Measurements from ENCODE around the gene PTPRM. TPM values are rescaled to one million over a fixed set of nuclear protein-coding genes. Genes with fewer than 3 reads are reported as not detected.

PTPRM gene
- total RNA-seq, 1 experiment from 2014 or later = 100.0 TPM

DNA sequence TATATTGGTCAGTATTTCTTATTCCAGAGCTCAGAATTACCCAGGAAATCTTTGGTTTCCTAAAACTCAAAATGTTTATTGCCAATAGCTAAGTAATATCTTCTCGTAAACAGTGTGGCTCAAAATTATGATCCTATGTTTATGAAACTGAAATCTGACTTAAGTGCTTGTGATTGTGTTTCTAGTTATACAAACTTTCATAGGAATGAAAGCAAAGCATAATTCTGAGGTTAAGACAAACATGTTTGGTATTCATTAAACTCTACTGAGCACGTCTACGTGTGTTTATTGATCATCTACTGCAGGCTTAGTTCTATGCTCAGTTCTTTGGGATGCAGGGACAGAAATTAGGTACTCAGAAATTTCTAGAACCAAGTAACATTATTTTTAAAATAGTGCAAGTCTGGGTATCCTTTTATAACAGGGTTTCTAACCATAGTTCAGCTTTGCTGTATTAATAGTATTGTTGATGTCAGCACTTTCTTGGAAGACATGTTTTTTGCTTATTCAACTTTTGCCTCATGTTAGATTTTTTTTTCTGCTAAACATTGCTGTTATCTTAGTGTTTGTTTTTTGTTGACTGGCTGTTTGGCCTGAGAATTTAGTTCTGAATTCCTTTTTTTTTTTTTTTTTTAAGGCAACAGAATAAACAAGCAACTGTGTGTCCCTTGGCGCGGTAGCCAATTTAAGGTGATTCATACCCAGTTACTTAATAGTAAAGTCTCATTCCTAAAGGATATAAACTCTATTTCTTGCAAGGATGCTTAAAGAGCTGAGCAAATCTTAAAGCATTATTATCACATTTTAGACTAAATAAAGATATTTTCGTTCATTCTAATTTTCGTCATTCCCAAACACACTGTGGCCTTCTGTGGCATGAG lies 31.3 kb downstream of the PTPRM start:
- H3K4me3 Mint-ChIP-seq (ENCODE audit: unreplicated experiment) = no peak overlapping the region
- BruUV-seq (replicated peaks) = no TSS peak

DNA sequence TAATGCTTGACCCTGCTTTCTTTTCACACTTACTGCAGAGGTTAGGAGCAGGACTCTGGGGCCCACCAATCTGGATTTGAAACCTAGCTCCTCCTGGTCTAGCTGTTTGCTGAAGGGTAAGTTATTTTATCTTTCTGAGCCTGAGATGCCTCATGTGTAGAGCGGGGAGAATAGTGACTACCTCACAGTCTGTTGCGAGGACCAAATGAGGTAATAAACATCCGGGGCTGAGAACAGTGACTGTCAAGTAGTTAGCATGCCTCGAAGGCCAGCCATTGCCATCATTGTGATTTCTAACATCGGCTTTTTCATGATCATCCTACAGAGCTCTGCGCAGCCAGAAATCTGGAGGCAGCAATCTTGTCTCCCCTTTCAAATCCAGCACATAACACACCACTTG lies 32.9 kb downstream of the PTPRM start:
- BruUV-seq (replicated peaks) = no TSS peak
- no peak for DNase-seq
- Mint-ChIP-seq H3K27me3 (ENCODE audit: insufficient read depth, unreplicated experiment) (no peaks in the 10 kb centered on the region), H3K4me3 (ENCODE audit: unreplicated experiment) (no peak overlapping the region), H3K4me1 (ENCODE audit: low read depth, unreplicated experiment) (peaks cover 21% of the 10 kb centered on the region), H3K9me3 (ENCODE audit: unreplicated experiment) (no peaks in the 10 kb centered on the region), H3K27ac (ENCODE audit: unreplicated experiment) (no peak overlapping the region), H3K36me3 (ENCODE audit: insufficient read depth, unreplicated experiment) (peaks cover 13% of the 10 kb centered on the region)
- Histone ChIP-seq H3K4me1 (peaks cover 5% of the 10 kb centered on the region; the same call in 1 of the 2 replicates), H3K27me3 (replicated peaks; ENCODE audit: control insufficient read depth, insufficient read depth, low read length) (no peaks in the 10 kb centered on the region), H3K4me3 (ENCODE audit: low read depth, low read length) (no peak overlapping the region), H3K9me3 (no peaks in the 10 kb centered on the region), H3K36me3 (ENCODE audit: control insufficient read depth, insufficient read depth, low read length) (no peaks in the 10 kb centered on the region)
- TF ChIP-seq, protein P1, sequence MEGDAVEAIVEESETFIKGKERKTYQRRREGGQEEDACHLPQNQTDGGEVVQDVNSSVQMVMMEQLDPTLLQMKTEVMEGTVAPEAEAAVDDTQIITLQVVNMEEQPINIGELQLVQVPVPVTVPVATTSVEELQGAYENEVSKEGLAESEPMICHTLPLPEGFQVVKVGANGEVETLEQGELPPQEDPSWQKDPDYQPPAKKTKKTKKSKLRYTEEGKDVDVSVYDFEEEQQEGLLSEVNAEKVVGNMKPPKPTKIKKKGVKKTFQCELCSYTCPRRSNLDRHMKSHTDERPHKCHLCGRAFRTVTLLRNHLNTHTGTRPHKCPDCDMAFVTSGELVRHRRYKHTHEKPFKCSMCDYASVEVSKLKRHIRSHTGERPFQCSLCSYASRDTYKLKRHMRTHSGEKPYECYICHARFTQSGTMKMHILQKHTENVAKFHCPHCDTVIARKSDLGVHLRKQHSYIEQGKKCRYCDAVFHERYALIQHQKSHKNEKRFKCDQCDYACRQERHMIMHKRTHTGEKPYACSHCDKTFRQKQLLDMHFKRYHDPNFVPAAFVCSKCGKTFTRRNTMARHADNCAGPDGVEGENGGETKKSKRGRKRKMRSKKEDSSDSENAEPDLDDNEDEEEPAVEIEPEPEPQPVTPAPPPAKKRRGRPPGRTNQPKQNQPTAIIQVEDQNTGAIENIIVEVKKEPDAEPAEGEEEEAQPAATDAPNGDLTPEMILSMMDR (IDR thresholded peaks at IDR 0.05; ENCODE audit: insufficient read depth in 1 of 2, low read depth in 1 of 2, low read length in 1 of 2, severe bottlenecking in 1 of 2, unreplicated experiment in 1 of 2) = no peak
- ChIA-PET CTCF (no interaction called here), POLR2A (no interaction called here)
- intact Hi-C loops (cut with micrococcal nuclease; ENCODE audit: unreplicated experiment) = no loop called here

More for the DNA sequence above, 31.3 kb downstream of the PTPRM start:
- ChIA-PET CTCF (no interaction called here), POLR2A (no interaction called here)
- Mint-ChIP-seq H3K9me3 (ENCODE audit: unreplicated experiment) (no peaks in the 10 kb centered on the region), H3K4me1 (ENCODE audit: low read depth, unreplicated experiment) (peaks cover 24% of the 10 kb centered on the region), H3K36me3 (ENCODE audit: insufficient read depth, unreplicated experiment) (peaks cover 12% of the 10 kb centered on the region), H3K27me3 (ENCODE audit: insufficient read depth, unreplicated experiment) (no peaks in the 10 kb centered on the region), H3K27ac (ENCODE audit: unreplicated experiment) (no peak overlapping the region)
- H3K9me3 ChIP-seq = no peaks in the 10 kb centered on the region
- no peak overlapping the region for H3K4me3 ChIP-seq (ENCODE audit: low read depth, low read length)
- TF ChIP-seq, protein P1 (IDR thresholded peaks at IDR 0.05; ENCODE audit: insufficient read depth in 1 of 2, low read depth in 1 of 2, low read length in 1 of 2, severe bottlenecking in 1 of 2, unreplicated experiment in 1 of 2) = no peak
- H3K27me3 ChIP-seq (replicated peaks; ENCODE audit: control insufficient read depth, insufficient read depth, low read length) = no peaks in the 10 kb centered on the region
- no peak for DNase-seq
- H3K36me3 ChIP-seq (ENCODE audit: control insufficient read depth, insufficient read depth, low read length) = no peaks in the 10 kb centered on the region
- intact Hi-C loops (cut with micrococcal nuclease; ENCODE audit: unreplicated experiment) = no loop called here
- H3K4me1 ChIP-seq = peaks cover 5% of the 10 kb centered on the region; the same call in 1 of the 2 replicates

DNA sequence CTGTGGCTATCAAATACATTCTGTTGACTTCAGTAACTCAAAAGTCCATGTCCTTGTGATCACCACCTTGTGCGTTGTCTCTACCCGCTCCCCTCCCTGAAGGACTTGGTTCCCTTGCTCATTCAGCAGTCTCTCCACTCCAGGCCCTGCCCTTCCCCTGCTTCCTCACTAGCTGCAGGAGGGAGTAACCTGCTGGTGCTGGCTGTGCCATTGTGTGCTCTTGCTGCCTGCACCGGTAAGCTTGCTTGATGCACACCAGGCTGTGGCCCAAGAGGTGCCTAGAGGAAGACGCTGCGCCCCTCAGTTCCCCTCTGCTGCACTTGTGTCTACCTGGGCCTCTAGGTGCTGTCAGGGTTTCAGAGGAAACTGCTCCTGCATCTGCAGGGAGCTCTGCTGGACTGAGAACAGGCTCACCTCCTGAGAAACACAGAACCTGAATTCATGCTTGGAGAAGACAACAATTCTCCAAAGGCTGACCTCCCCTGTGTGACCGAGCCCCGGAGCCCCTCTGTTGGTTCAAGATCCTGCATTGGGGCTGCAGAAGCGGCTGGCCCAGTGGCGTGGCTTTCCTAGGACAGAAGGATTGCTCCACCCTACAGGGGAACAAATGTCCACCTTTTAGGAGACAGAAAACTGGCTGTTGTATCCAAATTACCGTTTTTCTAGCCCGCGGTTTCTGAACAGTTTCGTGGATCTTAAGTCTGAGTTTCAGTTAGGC lies 33.6 kb downstream of the PTPRM start:
- no peaks in the 10 kb centered on the region for H3K9me3 ChIP-seq
- no peaks in the 10 kb centered on the region for H3K27me3 ChIP-seq (replicated peaks; ENCODE audit: control insufficient read depth, insufficient read depth, low read length)
- Mint-ChIP-seq H3K4me3 (ENCODE audit: unreplicated experiment) (no peak overlapping the region), H3K36me3 (ENCODE audit: insufficient read depth, unreplicated experiment) (peaks cover 17% of the 10 kb centered on the region), H3K27me3 (ENCODE audit: insufficient read depth, unreplicated experiment) (no peaks in the 10 kb centered on the region), H3K4me1 (ENCODE audit: low read depth, unreplicated experiment) (peaks cover 22% of the 10 kb centered on the region), H3K9me3 (ENCODE audit: unreplicated experiment) (no peaks in the 10 kb centered on the region), H3K27ac (ENCODE audit: unreplicated experiment) (peak overlapping the region; percentile 16)
- H3K4me3 ChIP-seq (ENCODE audit: low read depth, low read length) = no peak overlapping the region
- ChIA-PET POLR2A (no interaction called here), CTCF (no interaction called here)
- intact Hi-C loops (cut with micrococcal nuclease; ENCODE audit: unreplicated experiment) = no loop called here
- TF ChIP-seq, protein P1 (IDR thresholded peaks at IDR 0.05; ENCODE audit: insufficient read depth in 1 of 2, low read depth in 1 of 2, low read length in 1 of 2, severe bottlenecking in 1 of 2, unreplicated experiment in 1 of 2) = no peak
- no TSS peak for BruUV-seq (replicated peaks)
- DNase-seq = no peak
- H3K36me3 ChIP-seq (ENCODE audit: control insufficient read depth, insufficient read depth, low read length) = no peaks in the 10 kb centered on the region
- H3K4me1 ChIP-seq = peaks cover 11% of the 10 kb centered on the region

All from Caco-2 (cell line).